Measurements from ENCODE around the gene LGSN.
"Not testable (repeated sequence)": the region's sequence is repeated elsewhere in the genome, so short reads cannot be mapped to it uniquely, and the experiment has no call there.

Gene LGSN, protein sequence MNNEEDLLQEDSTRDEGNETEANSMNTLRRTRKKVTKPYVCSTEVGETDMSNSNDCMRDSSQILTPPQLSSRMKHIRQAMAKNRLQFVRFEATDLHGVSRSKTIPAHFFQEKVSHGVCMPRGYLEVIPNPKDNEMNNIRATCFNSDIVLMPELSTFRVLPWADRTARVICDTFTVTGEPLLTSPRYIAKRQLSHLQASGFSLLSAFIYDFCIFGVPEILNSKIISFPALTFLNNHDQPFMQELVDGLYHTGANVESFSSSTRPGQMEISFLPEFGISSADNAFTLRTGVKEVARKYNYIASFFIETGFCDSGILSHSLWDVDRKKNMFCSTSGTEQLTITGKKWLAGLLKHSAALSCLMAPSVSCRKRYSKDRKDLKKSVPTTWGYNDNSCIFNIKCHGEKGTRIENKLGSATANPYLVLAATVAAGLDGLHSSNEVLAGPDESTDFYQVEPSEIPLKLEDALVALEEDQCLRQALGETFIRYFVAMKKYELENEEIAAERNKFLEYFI

DNA sequence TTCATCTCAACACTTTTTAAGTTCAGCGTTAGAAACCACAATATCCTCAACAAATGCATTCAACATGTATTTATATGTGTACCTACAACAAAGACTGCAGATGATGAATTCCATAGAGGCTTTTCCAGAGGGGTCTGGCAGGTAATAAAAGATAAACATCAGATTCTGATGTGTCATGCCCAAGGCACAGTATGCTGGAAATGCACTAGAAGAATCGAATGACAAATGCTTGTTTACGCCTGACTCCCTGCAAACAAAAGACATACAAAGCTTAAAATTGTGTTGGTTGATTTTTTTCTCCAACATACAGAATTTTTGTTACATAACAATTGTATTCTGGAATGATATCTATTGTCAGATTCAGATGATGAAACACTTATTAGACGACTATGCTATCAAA is at the start of gene LGSN:
LGSN (minus strand) TSS at position 45 of the 400 bp plus-strand sequence; CDS start at position 5, 40 bp downstream.
- no peak for DNase-seq

DNA sequence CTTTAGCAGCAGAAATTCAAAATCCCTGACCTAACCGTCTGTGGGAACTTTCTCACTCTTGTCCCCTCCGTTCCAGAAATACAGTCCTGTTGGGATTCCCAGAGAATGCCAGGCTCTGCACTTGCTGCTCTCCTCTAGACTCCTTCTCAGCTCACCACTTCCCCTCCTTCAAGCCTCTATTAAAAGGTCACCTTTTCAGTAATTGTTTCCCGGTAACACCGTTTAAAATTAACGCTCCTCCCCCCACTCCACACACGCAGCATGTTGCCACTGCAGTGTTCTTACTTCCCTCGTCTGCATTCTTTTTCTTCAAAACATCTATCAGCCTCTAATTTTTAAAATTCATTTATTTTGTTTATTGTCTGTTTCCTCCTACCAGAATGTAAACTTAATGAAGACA is 48.6 kb upstream of the LGSN start:
- no peak for DNase-seq

DNA sequence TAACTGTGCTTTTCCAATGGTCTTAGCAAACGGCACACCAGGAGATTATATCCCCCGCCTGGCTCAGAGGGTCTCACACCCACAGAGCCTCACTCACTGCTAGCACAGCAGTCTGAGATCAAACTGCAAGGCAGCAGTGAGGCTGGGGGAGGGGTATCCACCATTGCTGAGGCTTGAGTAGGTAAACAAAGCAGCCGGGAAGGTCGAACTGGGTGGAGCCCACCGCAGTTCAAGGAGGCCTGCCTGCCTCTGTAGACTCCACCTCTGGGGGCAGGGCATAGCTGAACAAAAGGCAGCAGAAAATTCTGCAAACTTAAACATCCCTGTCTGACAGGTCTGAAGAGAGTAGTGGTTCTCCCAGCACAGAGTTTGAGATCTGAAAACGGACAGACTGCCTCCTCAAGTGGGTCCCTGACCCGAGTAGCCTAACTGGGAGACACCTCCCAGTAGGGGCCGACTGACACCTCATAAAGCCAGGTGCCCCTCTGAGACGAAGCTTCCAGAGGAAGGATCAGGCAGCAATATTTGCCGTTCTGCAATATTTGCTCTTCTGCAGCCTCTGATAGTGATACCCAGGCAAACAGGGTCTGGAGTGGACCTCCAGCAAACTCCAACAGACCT is 42.8 kb upstream of the LGSN start:
- DNase-seq, result not testable (repeated sequence)

DNA sequence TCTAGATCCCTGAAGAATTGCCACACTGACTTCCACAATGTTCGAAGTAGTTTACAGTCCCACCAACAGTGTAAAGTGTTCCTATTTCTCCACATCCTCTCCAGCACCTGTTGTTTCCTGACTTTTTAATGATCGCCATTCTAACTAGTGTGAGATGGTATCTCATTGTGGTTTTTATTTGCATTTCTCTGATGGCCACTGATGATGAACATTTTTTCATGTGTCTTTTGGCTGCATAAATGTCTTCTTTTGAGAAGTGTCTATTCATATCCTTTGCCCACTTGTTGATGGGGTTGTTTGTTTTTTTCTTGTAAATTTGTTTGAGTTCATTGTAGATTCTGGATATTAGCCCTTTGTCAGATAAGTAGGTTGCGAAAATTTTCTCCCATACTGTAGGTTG is 37.6 kb upstream of the LGSN start:
- DNase-seq, result not testable (repeated sequence)

DNA sequence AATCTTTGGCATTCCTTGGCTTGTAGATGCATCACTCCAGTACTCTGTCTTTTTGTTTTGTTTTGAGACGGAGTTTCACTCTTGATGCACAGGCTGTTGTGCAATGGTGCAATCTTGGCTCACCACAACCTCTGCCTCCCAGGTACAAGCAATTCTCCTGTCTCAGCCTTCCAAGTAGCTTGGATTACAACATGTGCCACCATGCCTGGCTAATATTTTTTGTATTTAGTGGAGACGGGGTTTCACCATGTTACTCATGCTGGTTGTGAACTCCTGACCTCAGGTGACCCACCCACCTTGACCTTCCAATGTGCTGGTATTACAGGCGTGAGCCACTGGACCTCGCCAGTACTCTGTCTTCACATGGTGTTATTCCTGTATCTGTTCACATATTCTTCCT is 35.8 kb upstream of the LGSN start:
- DNase-seq, result no peak

DNA sequence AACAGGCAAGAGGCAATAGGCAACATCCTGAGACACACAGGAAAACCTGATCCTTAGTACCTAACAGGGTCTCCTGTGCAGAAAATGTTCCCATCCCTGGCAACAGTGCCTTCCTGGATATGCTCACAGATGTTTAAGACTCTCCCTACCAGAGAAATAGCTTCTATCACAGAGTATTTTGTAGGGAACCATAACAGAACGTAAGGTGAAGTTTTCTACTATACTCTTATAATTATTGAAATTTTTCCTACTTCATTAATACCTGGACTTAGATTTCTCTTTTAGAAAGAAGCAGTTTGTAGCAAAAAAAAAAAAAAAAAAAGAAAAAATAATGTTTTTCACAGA is 33.5 kb upstream of the LGSN start:
- DNase-seq, result no peak

DNA sequence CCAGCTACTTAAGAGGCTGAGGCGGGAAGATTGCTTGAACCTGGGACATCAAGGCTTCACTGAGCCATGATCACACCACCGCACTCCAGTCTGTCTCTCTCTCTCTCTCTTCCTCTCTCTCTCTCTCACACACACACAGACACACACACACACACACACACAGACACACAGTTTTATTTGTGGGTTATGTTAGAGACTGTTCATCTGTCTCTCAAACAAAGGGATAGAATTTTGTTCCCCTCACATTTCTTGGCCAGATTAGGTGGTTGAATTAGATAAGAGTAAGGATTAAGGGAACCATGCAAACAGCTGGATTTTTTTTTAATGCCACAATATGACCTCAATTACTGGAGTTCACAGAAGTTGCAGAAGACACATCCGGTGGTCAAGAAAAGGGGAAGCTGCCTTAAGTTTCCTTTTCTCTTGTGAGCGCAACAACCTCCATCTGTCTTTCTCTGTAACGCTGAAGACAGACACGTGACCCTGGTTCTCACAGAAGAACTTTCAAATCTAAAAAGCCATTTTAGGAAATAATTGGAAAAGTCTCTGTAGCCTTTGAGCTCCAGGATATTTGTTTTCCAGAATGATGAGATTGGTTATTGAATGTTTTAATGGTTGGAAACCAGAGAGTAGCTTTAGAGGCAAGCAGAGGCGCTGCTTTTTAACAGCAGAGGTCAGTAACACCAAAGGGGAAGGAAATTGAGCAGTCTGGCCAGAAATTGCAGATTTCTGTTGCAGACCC is 32.9 kb upstream of the LGSN start:
- DNase-seq, result no peak

DNA sequence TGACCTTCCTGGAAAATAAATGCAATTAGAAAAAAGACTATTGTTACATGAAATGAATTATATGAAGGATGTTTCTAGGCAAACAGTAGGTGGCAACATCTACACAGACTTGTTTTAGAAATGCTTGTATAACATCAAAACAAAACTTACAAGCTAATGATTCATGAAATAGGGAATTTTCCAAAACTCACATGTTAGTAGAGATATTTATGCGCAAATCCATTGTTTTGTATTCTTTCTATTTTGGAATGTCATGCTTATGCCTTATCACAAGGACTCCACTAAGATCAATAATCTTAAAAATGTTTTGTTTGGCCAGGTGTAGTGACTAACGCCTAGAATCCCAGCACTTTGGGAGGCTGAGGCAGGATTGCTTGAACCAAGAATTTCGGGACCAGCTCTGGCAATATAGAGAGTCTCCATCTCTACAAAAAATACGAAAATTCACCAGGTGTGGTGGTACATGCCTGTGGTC is 32.3 kb upstream of the LGSN start:
- no peak for DNase-seq

DNA sequence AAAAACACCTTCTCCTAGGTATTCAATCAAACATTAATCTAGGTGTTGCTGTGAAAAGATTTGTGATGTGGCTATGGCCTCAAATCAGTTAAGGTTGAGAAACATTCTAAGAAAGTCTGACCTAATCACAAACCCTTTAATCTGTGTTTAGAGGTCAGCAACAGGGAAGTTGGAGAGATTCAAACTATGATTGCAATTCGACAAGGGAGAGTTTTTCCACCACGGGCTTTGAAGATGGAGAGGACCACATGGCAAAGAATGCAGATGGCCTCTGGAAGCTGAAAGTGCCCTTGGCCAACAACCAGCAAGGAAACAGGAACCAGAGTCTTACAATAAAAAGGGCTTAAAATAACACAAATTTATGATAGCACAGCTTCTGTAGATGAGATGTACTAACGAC is 29.6 kb upstream of the LGSN start:
- no peak for DNase-seq

DNA sequence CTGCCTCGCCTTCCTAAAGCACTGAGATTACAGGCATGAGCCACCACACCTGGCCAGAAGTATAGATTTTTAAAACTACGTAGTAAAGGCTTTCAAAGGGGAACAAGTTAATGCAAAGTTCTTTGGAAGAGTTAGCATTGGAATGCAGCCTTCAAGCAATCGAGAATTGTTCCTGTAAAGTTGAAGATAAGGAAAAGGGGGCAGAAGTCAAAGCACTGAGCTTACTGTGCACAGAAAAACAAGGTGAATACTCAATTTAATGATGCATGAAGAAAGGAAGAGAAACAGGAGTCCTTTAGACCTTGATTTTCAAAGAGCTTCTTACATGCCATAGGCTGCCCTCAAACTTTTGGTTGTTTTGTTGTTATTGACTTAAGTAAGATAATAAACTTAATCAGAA is 29.1 kb upstream of the LGSN start:
- no peak for DNase-seq

DNA sequence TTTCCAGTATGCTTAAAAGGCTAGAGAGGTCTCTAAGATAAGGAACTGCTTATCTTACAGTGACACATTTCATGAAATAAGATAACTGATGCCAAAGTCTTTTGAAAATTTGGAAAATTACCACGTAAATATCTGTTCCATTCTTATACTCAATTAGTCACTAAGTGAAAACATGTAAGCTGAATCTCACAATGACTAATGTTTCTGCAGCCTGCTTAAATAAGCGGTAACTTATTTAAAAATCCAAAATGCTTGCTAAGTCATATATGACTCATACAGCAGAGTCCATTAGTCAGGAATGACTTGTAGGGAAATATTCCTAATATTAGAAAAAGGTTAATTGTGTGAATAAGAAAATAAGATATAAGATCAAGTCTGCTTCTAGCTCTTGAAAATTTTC is 27.8 kb upstream of the LGSN start:
- DNase-seq, result no peak

DNA sequence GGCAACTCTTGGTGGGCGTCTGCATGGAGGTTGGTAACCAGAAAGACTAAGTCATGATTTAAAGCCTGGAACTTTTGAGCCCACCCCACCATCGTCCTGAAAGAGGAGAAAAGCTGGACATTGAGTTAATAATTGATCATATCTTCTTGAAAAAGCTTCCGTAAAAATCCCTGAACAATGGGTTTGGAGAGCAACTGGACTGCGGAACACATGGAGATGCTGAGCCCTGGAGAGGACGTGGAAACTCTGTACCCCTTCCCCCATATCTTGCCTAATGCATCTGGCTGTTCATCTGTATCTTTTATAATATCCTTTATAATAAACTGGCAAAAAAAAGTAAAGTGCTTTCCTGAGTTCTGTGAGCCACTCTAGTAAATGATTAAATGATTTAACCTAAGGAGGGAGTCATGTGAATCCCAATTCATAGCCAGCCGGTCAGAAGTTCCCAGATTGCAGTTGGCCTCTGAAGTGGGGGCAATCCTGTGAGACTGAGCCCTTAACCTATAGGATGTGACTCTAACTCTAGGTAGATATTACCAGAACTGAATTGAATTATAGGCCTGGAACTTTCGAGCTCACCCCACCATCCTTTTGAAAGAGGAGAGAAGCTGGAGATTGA is 26.5 kb upstream of the LGSN start:
- no peak for DNase-seq

DNA sequence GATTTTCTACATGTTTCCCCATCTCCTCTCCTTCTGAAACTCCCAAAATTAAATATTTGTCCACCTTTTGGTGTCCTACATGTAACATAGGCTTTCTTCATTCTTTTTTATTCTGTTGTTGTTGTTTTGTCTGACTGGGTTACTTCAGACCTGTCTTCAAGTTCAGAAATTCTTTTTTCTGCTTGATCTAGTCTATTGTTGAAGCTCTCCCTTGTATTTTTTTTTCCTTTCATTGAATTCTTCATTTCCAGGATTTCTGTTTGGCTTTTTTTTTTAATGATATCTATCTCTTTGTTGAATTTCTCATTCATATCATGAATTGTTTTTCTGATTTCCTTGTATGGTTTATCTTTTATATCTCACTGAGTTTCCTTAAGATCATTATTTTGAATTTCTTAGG is 20.6 kb upstream of the LGSN start:
- DNase-seq, result no peak

DNA sequence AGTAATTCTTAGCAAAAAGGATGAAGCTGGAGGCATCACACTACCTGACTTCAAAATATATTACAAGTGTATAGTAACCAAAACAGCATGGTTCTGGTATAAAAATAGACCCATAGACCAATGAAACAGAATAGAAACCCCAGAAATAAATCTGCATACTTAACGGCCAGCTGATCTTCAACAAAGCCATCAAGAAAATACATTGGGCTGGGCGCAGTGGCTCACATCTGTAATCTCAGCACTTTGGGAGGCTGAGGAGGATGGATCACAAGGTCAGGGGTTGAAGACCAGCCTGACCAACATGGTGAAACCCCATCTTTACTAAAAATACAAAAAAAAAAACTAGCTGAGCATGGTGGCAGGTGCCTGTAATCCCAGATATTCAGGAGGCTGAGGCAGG is 14.9 kb upstream of the LGSN start:
- not testable (repeated sequence) for DNase-seq

DNA sequence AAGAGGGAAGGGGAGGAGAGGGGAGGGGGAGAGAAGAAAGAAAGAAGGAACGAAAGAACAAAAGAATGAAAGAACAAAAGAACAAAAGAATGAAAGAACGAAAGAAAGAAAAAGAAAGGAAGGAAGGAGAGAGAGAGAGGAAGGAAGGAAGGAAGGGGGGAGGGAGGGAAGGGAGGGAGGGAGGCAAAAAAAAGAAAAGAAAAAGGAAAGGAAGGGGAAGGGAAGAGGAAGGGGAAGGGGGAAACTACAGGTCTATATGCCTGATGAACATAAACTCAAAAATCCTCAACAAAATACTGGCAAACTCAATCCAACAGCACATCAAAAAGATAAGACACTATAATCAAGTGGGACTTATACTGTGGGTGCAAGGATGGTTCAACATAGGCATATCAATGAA is 13.7 kb upstream of the LGSN start:
- no peak for DNase-seq

DNA sequence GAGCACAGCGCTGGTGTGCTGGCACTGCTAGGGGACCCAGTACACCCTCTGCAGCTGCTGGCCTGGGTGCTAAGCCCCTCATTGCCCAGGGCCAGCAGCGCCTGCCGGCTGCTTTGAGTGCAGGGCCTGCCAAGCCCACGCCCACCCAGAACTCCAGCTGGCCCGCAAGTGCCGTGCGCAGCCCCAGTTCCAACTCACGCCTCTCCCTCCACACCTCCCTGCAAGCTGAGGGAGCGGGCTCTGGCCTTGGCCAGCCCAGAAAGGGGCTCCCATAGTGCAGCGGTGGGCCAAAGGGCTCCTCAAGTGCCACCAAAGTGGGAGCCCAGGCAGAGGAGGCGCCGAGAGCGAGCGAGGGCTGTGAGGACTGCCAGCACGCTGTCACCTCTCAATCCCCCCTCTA is 6.8 kb upstream of the LGSN start:
- not testable (repeated sequence) for DNase-seq

DNA sequence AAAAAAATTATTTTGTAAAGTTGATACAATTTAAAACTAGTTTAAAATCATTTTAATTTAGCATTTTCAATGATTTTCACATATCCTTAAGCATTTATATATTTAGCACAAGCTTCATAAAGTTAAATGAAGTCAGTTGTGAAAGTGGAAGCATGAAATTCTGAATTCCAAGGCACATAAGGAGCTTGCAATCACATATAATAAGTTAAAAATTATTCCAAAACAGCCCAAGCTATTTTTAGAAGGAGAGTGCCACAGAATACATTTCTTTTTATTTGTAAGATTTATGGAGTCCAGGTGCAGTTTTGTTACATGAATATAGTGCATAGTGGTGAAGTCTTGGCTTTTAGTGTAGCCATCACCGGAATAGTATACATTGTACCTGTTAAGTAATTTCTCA is 3.2 kb upstream of the LGSN start:
- no peak for DNase-seq

DNA sequence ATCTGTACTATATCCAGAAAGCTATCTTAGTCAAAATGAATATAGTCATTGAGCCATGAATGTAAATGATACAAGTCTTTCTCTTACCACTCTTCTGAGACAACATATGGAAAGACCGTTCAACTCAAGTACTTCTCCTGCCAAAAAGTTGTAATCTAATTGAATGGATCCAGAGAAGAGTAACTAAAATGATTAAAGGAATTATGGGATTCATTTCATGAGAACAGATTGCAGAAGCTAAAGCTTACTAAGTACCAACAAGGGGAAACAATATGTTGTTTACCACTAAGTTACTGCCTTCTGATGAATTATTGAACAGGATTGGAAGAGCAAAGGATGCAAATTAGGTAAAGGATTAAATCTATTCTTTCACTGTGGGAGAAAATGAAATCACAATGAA is 2.0 kb upstream of the LGSN start:
- no peak for DNase-seq

DNA sequence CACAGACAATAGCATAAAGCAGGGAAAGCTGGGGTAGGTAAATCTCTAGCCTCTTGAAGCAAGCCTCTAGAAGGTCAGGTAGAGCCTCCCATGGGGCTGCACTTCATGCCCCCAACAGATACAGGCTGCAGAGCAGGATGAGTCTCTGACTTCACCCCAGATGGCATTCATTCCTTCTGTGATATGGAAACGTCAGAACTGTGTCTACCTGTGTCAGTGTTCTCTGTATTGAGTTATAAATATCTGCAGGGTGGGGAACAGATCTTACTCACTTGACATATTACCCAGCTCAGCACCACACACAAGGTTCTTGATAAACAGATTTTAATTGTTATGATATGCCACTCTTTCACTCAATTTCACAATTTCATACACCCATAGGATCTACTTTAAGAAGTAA is 2.1 kb downstream of the LGSN start:
- DNase-seq, result no peak

DNA sequence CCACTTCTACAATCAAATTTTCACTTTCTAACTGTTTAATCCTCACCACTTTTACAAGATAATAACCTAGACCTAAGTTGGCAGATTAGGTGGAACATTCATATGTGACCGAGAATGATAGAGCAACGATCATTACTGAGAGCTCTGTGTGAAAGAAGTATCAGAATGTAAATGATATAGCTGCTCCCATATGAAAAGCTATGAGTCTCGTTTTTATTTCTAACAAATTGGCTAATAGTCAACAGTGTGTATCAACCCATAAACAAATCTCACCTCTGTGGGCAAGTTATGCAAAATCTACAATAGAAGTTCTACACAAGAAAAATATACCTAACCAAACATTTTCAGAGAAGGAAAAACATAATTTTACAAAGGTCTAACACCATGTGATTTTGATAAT is 3.7 kb downstream of the LGSN start:
- DNase-seq, result no peak

DNA sequence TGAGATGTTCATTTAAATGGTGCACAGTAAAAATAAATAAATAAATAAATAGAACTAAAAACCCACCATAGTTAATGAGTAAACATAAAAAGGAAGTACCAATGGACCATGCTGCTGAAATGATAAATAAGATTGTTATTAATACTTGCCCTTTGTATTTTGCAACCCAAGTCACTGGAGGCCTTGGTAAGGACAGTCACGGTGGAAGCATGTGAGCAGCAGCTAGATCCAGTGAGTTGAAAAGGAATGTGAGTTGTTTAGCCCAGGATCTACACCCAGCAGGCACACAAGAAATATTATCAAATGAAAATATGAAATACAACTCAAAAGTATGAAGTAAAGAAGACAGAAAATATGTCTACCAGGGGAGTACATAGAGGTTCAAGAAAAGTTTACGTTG is 6.7 kb downstream of the LGSN start:
- DNase-seq, result no peak

DNA sequence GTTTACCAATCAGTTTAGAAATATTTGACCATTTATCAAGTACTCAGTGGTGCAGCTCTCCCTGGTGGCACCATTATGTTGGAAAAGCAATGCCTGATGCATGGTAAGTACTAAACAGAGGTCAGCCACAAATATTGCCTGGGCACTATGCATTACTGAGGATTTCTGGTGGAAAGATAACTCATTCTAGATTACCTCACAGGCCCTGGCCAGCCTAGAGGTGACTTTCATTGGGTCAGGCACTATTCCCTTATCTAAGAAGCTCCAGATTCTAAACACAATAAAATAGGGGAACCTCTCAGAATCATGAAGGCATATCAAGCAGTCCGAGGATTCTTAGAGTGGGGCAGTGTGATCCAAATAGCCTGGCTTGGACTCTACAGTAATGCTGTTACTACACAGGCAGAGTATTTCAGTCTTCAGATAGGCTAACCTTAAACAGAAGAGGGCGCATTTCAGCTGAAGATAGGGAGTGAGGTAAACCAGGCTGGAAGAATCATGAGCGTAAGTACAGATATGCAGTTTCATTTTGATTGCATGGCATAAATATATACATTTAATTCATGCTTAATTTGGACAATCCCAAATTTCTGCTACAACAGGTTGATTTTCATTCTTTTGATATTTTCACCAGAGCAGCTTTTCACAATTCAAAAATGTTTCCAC is 12.1 kb downstream of the LGSN start:
- DNase-seq, result no peak

DNA sequence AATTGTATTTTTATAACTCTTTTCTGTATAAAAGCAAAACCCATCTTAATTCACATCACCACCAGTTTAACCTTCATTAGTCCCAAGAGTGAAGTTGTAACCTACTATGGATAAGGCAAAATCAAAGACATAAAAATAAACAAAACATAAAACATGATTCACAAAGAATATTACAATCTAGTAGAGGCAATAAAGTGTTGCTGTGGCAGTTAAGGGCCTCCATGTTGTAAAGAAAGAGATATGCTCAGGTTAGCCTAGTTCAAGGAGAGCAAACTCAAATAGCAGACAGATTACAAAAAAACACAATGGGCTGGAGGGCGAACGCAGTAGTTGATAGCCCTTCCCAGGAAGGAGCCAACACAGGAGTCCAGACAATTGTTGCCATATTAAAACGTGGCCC is 13.4 kb downstream of the LGSN start:
- DNase-seq, result no peak
